Epithelial cell of esophagus (primary cell): ENCODE measurements around the gene RAP1GAP2.
A peak's percentile ranks its signal among the peaks of the same experiment; 100 is the strongest.
"Not testable (repeated sequence)": the region's sequence is repeated elsewhere in the genome, so short reads cannot be mapped to it uniquely, and the experiment has no call there.

Experiments
- DNase-seq: peaks from one replicate; pipeline ENCODE4 v3.0.0; 2010; ENCODE audit warnings: low read depth
- H3K4me3 ChIP-seq: 2 replicates; pipeline ENCODE4 v1.5.1; 2011; ENCODE audit warnings: mild to moderate bottlenecking, low read length, control low read depth
- TF ChIP-seq, protein P1 (sequence below): IDR thresholded peaks from 2 replicates; pipeline ENCODE4 v1.5.1; 2011; ENCODE audit warnings: low read depth, mild to moderate bottlenecking, low read length, control low read depth, inconsistent platforms; ENCODE audit not compliant: insufficient read depth; ENCODE audit errors: missing control alignments

The RAP1GAP2 gene

DNA sequence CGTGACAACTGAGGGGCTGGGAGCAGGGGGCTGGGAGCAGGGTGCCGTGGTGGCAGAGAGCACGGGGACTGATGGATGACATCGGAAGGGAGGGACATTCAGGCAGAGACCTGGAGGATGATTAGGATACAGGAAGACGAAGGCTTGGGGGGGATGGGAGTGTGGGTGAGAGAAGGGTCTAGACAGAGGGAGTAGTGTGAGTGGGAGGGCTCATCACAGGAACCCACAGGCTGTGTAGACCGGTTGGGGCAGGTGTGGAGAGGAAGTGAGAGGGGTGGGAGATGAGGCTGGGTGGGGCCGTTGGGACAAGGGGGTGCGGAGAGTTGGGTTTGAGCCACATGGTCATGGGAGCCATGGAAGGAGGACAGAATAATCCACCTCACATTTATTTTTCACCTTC lies 83.8 kb downstream of the RAP1GAP2 start:
- TF ChIP-seq, protein P1, sequence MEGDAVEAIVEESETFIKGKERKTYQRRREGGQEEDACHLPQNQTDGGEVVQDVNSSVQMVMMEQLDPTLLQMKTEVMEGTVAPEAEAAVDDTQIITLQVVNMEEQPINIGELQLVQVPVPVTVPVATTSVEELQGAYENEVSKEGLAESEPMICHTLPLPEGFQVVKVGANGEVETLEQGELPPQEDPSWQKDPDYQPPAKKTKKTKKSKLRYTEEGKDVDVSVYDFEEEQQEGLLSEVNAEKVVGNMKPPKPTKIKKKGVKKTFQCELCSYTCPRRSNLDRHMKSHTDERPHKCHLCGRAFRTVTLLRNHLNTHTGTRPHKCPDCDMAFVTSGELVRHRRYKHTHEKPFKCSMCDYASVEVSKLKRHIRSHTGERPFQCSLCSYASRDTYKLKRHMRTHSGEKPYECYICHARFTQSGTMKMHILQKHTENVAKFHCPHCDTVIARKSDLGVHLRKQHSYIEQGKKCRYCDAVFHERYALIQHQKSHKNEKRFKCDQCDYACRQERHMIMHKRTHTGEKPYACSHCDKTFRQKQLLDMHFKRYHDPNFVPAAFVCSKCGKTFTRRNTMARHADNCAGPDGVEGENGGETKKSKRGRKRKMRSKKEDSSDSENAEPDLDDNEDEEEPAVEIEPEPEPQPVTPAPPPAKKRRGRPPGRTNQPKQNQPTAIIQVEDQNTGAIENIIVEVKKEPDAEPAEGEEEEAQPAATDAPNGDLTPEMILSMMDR: no peak

GRCh38 chr17:2881295-2881694 lies 85.1 kb downstream of the RAP1GAP2 start:
- TF ChIP-seq, protein P1: no peak
- DNase-seq: no peak
- no peak overlapping the region for H3K4me3 ChIP-seq

More for the DNA sequence above, 83.8 kb downstream of the RAP1GAP2 start:
- no peak overlapping the region for H3K4me3 ChIP-seq
- DNase-seq: no peak

GRCh38 chr17:2883544-2884213 lies 87.4 kb downstream of the RAP1GAP2 start:
- peak; percentile 67 for DNase-seq
- TF ChIP-seq, protein P1: no peak
- no peak overlapping the region for H3K4me3 ChIP-seq

DNA sequence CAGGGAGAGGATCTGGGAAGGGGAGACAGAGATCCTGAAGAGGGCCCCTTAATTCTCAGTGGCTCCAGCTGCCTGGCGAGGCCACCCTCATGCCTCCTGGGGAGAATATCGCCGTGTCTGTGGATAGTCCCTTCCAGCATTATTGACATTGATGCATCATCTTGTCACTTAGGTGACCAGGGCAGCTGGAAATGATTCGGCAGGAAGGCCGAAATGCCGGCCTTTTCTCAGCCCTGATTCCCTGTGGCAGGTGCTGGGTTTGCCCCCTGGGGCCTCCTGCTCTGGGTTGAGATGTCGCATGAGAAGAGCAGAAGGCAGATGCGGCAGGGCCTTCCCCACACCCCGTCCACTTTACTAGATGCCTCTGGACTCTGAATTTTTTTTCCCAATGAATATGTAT lies 89.5 kb downstream of the RAP1GAP2 start:
- H3K4me3 ChIP-seq: no peak overlapping the region
- TF ChIP-seq, protein P1: no peak
- no peak for DNase-seq

- no peak for DNase-seq
- TF ChIP-seq, protein P1: no peak
- H3K4me3 ChIP-seq: no peak overlapping the region
These were observed 92.1 kb downstream of the RAP1GAP2 start for GRCh38 chr17:2888326-2888725.

DNA sequence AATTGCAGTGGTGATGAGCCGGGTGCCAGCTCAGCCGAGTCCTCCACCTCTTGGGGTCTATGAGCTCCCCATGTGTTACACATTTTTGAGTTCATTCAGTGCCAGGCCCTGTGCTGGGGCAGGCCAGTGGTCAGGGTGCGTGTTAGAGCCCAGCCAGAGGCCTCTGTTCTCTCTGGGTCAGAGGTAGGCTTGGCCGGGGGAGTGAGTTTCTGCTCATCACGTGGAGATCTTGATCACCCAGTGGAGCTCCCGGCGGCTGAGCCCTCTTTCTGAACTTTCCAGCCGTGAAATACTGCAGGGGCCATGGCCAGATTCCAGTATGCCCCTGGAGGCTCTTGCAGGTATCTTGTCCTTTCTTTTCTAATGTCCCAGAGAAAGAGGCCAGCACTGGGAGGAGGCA lies 93.0 kb downstream of the RAP1GAP2 start:
- no peak for DNase-seq
- TF ChIP-seq, protein P1: no peak
- H3K4me3 ChIP-seq: no peak overlapping the region

DNA sequence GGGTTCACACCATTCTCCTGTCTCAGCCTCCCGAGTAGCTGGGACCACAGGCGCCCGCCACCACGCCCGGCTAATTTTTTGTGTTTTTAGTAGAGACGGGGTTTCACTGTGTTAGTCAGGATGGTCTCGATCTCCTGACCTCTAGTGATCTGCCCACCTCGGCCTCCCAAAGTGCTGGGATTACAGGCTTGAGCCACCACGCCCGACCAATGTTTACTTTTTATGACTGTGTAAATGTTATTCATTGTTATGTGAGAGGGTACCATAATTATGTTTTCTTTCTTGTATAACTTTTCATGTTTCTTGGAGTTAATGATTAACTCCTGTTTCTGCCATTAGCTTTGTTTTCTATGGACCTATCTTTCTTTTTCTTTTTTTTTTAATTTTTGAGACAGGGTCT lies 94.5 kb downstream of the RAP1GAP2 start:
- not testable (repeated sequence) for DNase-seq, H3K4me3 ChIP-seq
